Activated naive CD4-positive, alpha-beta T cell treated with anti-CD3 and anti-CD28 coated beads, Interleukin-2, amount 10 ng/mL, durations not matched to agents 5 hours and 36 hours (primary cell): ENCODE results near the gene REXO1. TPM values are rescaled to one million over a fixed set of nuclear protein-coding genes. Genes with fewer than 3 reads are reported as not detected.

Experiments
- microRNA-seq: library from miRNA; unstranded; fragments of <30 nt; microRNA quantifications from one replicate; pipeline ENCODE4 v1.2.0, GENCODE V29; 2022; ENCODE audit warnings: borderline microRNAs expressed, borderline replicate concordance
- total RNA-seq, 2 experiments: library from RNA; stranded (reverse); gene quantifications; one replicate each; pipeline ENCODE4 v1.2.3, GENCODE V29; 2021

REXO1 gene
- total RNA-seq: 10 to 100 TPM; 44.5 to 46.7 TPM

DNA sequence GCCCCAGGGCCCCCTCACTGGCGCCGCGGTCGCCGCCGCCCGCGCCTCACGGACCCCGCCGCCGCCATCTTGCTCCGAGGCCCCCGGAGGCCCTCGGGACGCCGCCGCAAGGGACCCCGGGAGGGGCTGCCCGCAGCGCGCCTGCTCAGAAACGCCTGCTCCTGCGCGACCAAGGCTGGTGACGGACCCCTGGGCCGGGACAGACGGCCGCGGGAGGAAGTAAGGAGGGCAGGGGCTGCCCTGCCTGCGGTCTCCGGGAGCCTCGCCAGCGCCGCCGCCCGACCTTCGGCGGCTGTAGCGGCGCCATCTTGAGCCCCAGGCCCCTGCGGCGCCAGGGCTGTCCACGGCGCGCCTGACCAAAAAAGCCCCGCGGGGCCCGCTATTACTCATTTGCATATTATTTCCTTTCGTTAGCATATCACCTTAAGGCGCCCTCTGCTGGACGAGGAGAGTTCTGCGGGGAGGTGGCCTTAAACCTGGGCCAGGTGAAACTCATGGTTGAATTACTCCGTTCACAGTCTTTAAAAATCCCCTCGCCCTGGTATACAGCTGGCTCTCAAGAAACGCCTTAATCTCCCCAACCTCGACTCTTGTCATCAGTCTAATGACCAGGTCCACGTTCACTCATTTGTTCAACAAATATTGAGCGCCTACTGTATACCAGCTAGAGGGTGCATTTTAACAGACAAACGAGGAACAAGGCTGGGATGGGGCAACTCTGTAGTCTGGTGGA is at the start of gene REXO1:
TSS of gene REXO1 (minus strand) at position 85 of the 733 bp plus-strand sequence. CDS start 125 bp downstream, outside the sequence.

GRCh38 chr19:1885398-1886119 is 37.3 kb upstream of the REXO1 start, which contains the start of gene ABHD17A:
Gene ABHD17A, minus strand, starts transcription at chr19:1885496. Its CDS starts 3,930 bp downstream, at chr19:1881566.

DNA sequence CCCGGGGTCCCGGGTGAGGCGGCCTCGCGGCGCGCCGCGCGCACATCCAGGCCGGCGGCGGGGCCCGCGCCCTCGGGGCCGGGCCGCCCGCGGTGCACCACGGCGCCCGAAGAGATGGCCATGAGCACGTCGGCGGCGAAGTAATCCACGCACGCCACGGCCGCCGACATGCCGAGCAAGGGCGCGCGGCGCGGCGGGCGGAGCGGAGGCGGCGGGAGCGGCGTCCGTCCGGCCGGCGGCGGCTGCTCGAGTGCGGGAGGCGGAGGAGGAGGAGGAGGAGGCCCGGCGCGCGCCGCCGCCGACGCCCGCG is 15.0 kb upstream of the REXO1 start, which contains the start of gene KLF16:
TSS of gene KLF16 (minus strand) at position 252 of the 310 bp plus-strand sequence. CDS start at position 170, 82 bp downstream.

DNA sequence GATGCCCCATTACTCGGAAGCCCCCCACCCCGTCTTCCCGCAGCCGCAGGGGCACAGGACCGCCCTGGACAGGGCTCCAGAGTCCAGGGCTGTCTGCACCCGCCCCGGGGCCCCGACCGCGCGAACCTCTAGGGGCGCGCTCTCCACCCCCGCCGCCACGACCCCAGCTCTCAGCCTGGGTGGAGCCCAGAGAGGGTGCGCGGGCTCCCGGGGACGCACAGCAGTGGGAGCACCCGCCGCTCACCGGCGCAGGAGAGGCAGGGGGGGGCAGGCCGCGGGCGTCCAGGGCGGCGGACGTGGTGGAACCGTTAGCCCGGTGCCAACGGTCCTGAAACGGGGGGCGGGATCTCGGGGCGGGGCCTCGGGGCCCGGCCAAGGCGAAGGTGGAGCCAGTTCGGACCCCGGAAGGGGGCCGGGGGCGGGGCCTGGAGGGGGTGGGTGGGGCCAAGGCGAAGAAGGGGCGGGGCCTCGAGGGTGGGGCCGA is 36.3 kb downstream of the REXO1 start, which contains the start of gene ATP8B3:
TSS of gene ATP8B3 (minus strand) at position 335 of the 484 bp plus-strand sequence. CDS start 540 bp downstream, outside the sequence.

Small RNA genes lying within 50 kb of the gene (microRNA-seq; reads per million reads assigned to microRNA genes)
- 1.3 reads per million for gene MIR1909

Other genes starting within 250 kb of the REXO1 start
- gene UQCR11, start 243.0 kb downstream of the REXO1 start, total RNA-seq: 100 to 1,000 TPM; 151 to 175 TPM
- gene TCF3, start 195.9 kb downstream of the REXO1 start, total RNA-seq: 10 to 100 TPM; 82.3 to 89.9 TPM
- not detected for gene ONECUT3, start 95.0 kb downstream of the REXO1 start, total RNA-seq
- 10 to 100 TPM; 18.8 to 20.7 TPM for gene ATP8B3, start 36.2 kb downstream of the REXO1 start, total RNA-seq
- gene KLF16, start 15.1 kb upstream of the REXO1 start, total RNA-seq: 10 to 100 TPM; 23.4 to 25.3 TPM
- gene ABHD17A, start 37.0 kb upstream of the REXO1 start, total RNA-seq: 100 to 1,000 TPM; 247 to 248 TPM
- 10 to 100 TPM; 10.8 to 12.5 TPM for gene ADAT3, start 56.9 kb upstream of the REXO1 start, total RNA-seq
- gene SCAMP4, start 56.9 kb upstream of the REXO1 start, total RNA-seq: 10 to 100 TPM; 35.4 to 36.7 TPM
- gene CSNK1G2, start 92.7 kb upstream of the REXO1 start, total RNA-seq: 100 to 1,000 TPM; 125 to 130 TPM
- 10 to 100 TPM; 55.4 to 63.9 TPM for gene BTBD2, start 167.2 kb upstream of the REXO1 start, total RNA-seq
- gene MKNK2, start 202.8 kb upstream of the REXO1 start, total RNA-seq: 100 to 1,000 TPM; 333 TPM
- 100 to 1,000 TPM; 236 to 238 TPM for gene MOB3A, start 247.8 kb upstream of the REXO1 start, total RNA-seq
- 10 to 100 TPM; 17.6 to 20.1 TPM for gene IZUMO4, start 248.4 kb upstream of the REXO1 start, total RNA-seq